Peyer's patch (tissue), 4 donors: ENCODE data around the gene FTO.

ENCODE experiments used
- POLR2A ChIP-seq, 2 donors: fragments of 450-650 bp; IDR thresholded peaks; one replicate each; pipeline ENCODE4 v1.5.1; 2017; ENCODE audit warnings: antibody characterized with exemption in 2 of 2, mild to moderate bottlenecking in 2 of 2, moderate library complexity in 2 of 2
- TF ChIP-seq, protein P1 (sequence below), 6 experiments: fragments of 450-650 bp in 4 of 6; fragments of 200-600 bp in 2 of 6; sonication (generic) in 1 of 6; IDR thresholded peaks; one replicate each; pipeline ENCODE4 v1.5.1; 2017 to 2019; ENCODE audit warnings: antibody characterized with exemption in 6 of 6, mild to moderate bottlenecking in 3 of 6, moderate library complexity in 1 of 6

DNA sequence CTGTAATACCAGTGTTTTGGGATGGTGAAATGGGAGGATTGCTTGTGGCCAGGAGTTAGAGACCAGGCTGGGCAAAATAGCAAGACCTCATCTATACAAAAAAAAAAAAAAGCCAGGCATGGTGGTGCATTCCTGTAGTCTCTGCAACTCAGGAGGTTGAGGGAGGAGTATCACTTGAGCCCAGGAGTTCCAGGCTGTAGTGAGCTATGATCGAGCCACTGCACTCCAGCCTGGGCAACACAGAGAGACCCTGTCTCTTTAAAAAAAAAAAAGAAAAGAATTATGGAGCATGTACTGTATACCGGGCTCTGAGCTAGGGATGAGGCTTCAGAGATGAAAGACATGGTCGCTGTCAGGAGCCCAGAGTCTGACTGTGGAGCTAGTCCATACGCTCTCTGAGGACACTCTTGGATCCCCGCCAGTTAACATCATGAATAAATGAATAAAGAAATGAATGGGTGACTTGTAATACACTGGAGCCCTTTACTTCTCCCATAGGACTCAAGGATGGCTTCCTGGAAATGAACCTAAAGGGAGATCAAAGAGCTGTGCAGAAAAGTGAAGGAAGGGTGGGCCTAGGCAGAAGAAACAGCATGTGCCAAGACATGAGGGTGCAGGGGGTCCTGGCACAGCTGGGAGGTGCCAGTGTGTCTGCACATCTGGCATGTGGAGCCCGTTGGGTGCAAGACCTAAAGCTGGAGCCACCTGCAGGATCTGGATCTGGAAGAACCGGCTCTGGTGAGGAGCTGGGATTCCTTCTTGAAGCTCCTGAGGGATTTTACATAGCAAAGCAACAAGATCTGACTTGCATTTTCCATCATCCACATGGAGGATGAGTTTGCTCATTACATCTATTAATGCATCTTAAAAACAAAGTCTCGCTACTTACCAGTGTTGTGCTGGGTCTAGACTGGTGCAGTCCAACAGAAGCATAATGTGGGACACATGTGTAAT, 462.2 kb downstream of the FTO start:
- TF ChIP-seq, protein P1, sequence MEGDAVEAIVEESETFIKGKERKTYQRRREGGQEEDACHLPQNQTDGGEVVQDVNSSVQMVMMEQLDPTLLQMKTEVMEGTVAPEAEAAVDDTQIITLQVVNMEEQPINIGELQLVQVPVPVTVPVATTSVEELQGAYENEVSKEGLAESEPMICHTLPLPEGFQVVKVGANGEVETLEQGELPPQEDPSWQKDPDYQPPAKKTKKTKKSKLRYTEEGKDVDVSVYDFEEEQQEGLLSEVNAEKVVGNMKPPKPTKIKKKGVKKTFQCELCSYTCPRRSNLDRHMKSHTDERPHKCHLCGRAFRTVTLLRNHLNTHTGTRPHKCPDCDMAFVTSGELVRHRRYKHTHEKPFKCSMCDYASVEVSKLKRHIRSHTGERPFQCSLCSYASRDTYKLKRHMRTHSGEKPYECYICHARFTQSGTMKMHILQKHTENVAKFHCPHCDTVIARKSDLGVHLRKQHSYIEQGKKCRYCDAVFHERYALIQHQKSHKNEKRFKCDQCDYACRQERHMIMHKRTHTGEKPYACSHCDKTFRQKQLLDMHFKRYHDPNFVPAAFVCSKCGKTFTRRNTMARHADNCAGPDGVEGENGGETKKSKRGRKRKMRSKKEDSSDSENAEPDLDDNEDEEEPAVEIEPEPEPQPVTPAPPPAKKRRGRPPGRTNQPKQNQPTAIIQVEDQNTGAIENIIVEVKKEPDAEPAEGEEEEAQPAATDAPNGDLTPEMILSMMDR (IDR thresholded peaks at IDR 0.05), result no peak
- TF ChIP-seq POLR2A (IDR thresholded peaks at IDR 0.05), result no peak
